Panc1 (cell line): ENCODE measurements around the gene FGGY. TPM values are rescaled to one million over a fixed set of nuclear protein-coding genes. Genes with fewer than 3 reads are reported as not detected.
"Not testable (repeated sequence)": the region's sequence is repeated elsewhere in the genome, so short reads cannot be mapped to it uniquely, and the experiment has no call there.

Source experiments
- ATAC-seq: fragments of 200-7000 bp; cut with Tn5 transposase; 2 replicates; pipeline ENCODE4 v1.9.1; 2020; ENCODE audit warnings: mild to moderate bottlenecking, moderate library complexity
- BruUV-seq: library from RNA; stranded (reverse); fragments of 400-500 nt; replicated peaks from 2 replicates; lab custom pipeline; 2021; lab: Mats Ljungman, UMichigan
- CTCF ChIA-PET: fragments of 300-600 bp; sonication (Branson Sonifier 250); formaldehyde crosslinking; loops from one replicate; lab custom pipeline; 2022; ENCODE audit warnings: antibody characterized with exemption; lab: Charles Lee
- POLR2A ChIA-PET: fragments of 300-600 bp; sonication (Branson Sonifier 250); formaldehyde crosslinking; loops from one replicate; lab custom pipeline; 2022; ENCODE audit warnings: antibody characterized with exemption; lab: Charles Lee
- DNase-seq: peaks from one replicate; pipeline ENCODE4 v3.0.0-alpha.2; 2010; ENCODE audit warnings: low read depth, low spot score
- H3K27ac ChIP-seq: 2 replicates; pipeline ENCODE4 v1.5.1; 2011; ENCODE audit warnings: mild to moderate bottlenecking, low read length, inconsistent platforms
- H3K27me3 ChIP-seq: fragments of 200-500 bp; sonication (Bioruptor generic); 2 replicates; pipeline ENCODE4 v1.6.0; 2014; ENCODE audit warnings: low read length, inconsistent platforms; ENCODE audit not compliant: control insufficient read depth, insufficient read depth
- H3K36me3 ChIP-seq: fragments of 200-500 bp; sonication (Bioruptor generic); 2 replicates; pipeline ENCODE4 v1.5.1; 2014; ENCODE audit warnings: inconsistent platforms, mild to moderate bottlenecking, low read length, moderate library complexity; ENCODE audit not compliant: control insufficient read depth, insufficient read depth
- H3K4me1 ChIP-seq: 2 replicates; pipeline ENCODE4 v1.5.1; 2011; ENCODE audit warnings: inconsistent platforms, mild to moderate bottlenecking, low read length, moderate library complexity; ENCODE audit not compliant: control insufficient read depth, insufficient read depth
- H3K4me3 ChIP-seq, 2 experiments: 2 replicates each; pipeline ENCODE4 v1.5.1; 2011 to 2012; ENCODE audit warnings: low read depth in 2 of 2, low read length in 2 of 2, mild to moderate bottlenecking in 2 of 2, inconsistent platforms in 1 of 2, moderate library complexity in 1 of 2
- H3K9me3 ChIP-seq: fragments of 200-500 bp; sonication (Bioruptor generic); 2 replicates; pipeline ENCODE4 v1.5.1; 2014; ENCODE audit warnings: low read depth, mild to moderate bottlenecking, inconsistent platforms, low read length, moderate library complexity; ENCODE audit not compliant: control insufficient read depth, insufficient read depth
- CTCF ChIP-seq: fragments of 450-650 bp; IDR thresholded peaks from 2 replicates; pipeline ENCODE4 v1.5.1; 2017; ENCODE audit warnings: mild to moderate bottlenecking
- POLR2AphosphoS5 ChIP-seq: IDR thresholded peaks from 2 replicates; pipeline ENCODE4 v1.6.1; 2012; ENCODE audit warnings: mild to moderate bottlenecking, low read depth, low read length, moderate library complexity
- REST ChIP-seq, 2 experiments: IDR thresholded peaks; 2 replicates each; pipeline ENCODE4 v1.6.1; 2011 to 2012; ENCODE audit warnings: low read depth in 2 of 2, control low read depth in 1 of 2, low read length in 1 of 2, mild to moderate bottlenecking in 1 of 2, moderate library complexity in 1 of 2; ENCODE audit not compliant: insufficient read depth in 1 of 2
- SIN3A ChIP-seq: IDR thresholded peaks from 2 replicates; pipeline ENCODE4 v1.6.1; 2012; ENCODE audit warnings: low read depth, mild to moderate bottlenecking, low read length, moderate library complexity, borderline replicate concordance; ENCODE audit not compliant: insufficient read depth
- TCF7L2 ChIP-seq: IDR thresholded peaks from 2 replicates; pipeline ENCODE4 v1.6.1; 2011; ENCODE audit warnings: mild to moderate bottlenecking, low read depth, low read length, inconsistent platforms
- in situ Hi-C: cut with HindIII; loops from 2 replicates; pipeline ENCODE4 v1.10.0; 2016; ENCODE audit warnings: low sequenced_read_pairs, low pct_unique_long_range_greater_than_20kb
- intact Hi-C: fragments of 100-400 bp; cut with micrococcal nuclease; formaldehyde crosslinking; loops from one replicate; pipeline ENCODE4 v1.10.0; 2022; ENCODE audit not compliant: unreplicated experiment
- total RNA-seq: library from RNA; stranded (reverse); gene quantifications from one replicate; pipeline ENCODE4 v1.2.1, GENCODE V29; 2021; ENCODE audit not compliant: unreplicated experiment

Gene FGGY
- total RNA-seq, 1 experiment from 2014 or later: 15.5 TPM

- ChIA-PET POLR2A (no interaction called here), CTCF (no interaction called here)
- intact Hi-C loops: no loop called here
- Histone ChIP-seq H3K36me3 (no peaks in the 10 kb centered on the region), H3K4me3 (no peak overlapping the region), H3K9me3 (no peaks in the 10 kb centered on the region), H3K4me1 (no peaks in the 10 kb centered on the region), H3K27me3 (no peaks in the 10 kb centered on the region), H3K27ac (no peak overlapping the region)
- in situ Hi-C loops: no loop called here
- BruUV-seq: no TSS peak
- DNase-seq (no peak), ATAC-seq (no peak)
- TF ChIP-seq CTCF: no peak
- TF ChIP-seq TCF7L2: no peak
- no peak for TF ChIP-seq SIN3A
- no peak for TF ChIP-seq REST (IDR thresholded peaks at IDR 0.05; ENCODE audit: insufficient read depth in 1 of 2, low read depth in 2 of 2, low read length in 1 of 2)
- no peak for TF ChIP-seq POLR2AphosphoS5
Observed at GRCh38 chr1:59468828-59469428, 172.0 kb downstream of the FGGY start.

- H3K27me3 ChIP-seq, ATAC-seq, H3K9me3 ChIP-seq, BruUV-seq, H3K4me1 ChIP-seq, in situ Hi-C loops, H3K27ac ChIP-seq, H3K4me3 ChIP-seq, H3K36me3 ChIP-seq, CTCF ChIA-PET, intact Hi-C loops, POLR2A ChIA-PET, DNase-seq: not testable (repeated sequence)
Observed at GRCh38 chr1:59471991-59472570, 175.2 kb downstream of the FGGY start.

GRCh38 chr1:59473831-59474230 is 176.9 kb downstream of the FGGY start:
- Histone ChIP-seq H3K27me3 (no peaks in the 10 kb centered on the region), H3K36me3 (no peaks in the 10 kb centered on the region), H3K9me3 (no peaks in the 10 kb centered on the region), H3K4me3 (no peak overlapping the region), H3K4me1 (no peaks in the 10 kb centered on the region), H3K27ac (no peak overlapping the region)
- DNase-seq: no peak
- POLR2A ChIA-PET: no interaction called here
- in situ Hi-C loops (no loop called here), intact Hi-C loops (no loop called here)
- CTCF ChIA-PET: no interaction called here
- no peak for ATAC-seq
- no TSS peak for BruUV-seq
- TF ChIP-seq SIN3A (no peak), REST (IDR thresholded peaks at IDR 0.05; ENCODE audit: insufficient read depth in 1 of 2, low read depth in 2 of 2, low read length in 1 of 2) (no peak)
